ENCODE results near the gene UBAP1.

DNA sequence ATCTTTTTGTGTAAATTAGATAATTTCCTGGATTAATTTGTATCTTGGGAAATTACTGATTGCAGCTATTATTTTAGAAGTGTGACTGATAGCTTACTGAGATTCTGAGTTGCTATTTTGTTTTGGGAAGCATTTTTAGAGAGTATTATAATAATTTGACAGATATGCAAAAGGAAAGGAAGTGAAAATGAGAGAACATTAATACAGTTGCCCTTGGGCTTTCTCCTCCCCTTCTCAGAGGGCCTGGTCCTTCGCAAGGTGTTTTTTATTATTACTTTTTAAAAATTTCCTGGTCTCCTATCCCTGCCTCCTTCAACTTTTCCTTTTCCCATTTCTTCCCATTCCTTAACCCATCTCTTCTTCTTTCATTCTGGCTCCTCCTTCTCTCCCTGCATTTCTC, 32.6 kb downstream of the UBAP1 start:
- TF ChIP-seq, protein P1, sequence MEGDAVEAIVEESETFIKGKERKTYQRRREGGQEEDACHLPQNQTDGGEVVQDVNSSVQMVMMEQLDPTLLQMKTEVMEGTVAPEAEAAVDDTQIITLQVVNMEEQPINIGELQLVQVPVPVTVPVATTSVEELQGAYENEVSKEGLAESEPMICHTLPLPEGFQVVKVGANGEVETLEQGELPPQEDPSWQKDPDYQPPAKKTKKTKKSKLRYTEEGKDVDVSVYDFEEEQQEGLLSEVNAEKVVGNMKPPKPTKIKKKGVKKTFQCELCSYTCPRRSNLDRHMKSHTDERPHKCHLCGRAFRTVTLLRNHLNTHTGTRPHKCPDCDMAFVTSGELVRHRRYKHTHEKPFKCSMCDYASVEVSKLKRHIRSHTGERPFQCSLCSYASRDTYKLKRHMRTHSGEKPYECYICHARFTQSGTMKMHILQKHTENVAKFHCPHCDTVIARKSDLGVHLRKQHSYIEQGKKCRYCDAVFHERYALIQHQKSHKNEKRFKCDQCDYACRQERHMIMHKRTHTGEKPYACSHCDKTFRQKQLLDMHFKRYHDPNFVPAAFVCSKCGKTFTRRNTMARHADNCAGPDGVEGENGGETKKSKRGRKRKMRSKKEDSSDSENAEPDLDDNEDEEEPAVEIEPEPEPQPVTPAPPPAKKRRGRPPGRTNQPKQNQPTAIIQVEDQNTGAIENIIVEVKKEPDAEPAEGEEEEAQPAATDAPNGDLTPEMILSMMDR (IDR thresholded peaks at IDR 0.05): no peak
- no peak for TF ChIP-seq POLR2A (IDR thresholded peaks at IDR 0.05)
